ENCODE results near the gene TBC1D5.

TBC1D5 gene

GRCh38 chr3:17149076-17149475 is 593.4 kb downstream of the TBC1D5 start:
- no peaks in the 10 kb centered on the region for H3K9me3 ChIP-seq (ENCODE audit: control insufficient read depth, insufficient read depth, low read length)
- no peaks in the 10 kb centered on the region for H3K27me3 ChIP-seq (ENCODE audit: control insufficient read depth, insufficient read depth, low read length)
- H3K27ac ChIP-seq (ENCODE audit: low read length) = no peak overlapping the region
- H3K4me3 ChIP-seq (ENCODE audit: low read length) = no peak overlapping the region
- H3K4me1 ChIP-seq (ENCODE audit: control insufficient read depth, insufficient read depth, low read length) = no peaks in the 10 kb centered on the region; the same call in 1 of the 2 replicates
- no peak for DNase-seq (ENCODE audit: low read depth, low spot score)
- no CpG with 5 or more reads among the region's 9 CpGs for WGBS (ENCODE audit: insufficient coverage, insufficient read length)
- H3K36me3 ChIP-seq (ENCODE audit: control insufficient read depth, insufficient read depth, low read length) = 0 out of 2 replicates have a peak, but pooled peaks cover 2% of the 10 kb centered on the region

GRCh38 chr3:17144665-17144993 is 597.8 kb downstream of the TBC1D5 start:
- DNase-seq (ENCODE audit: low read depth, low spot score) = no peak
- Histone ChIP-seq H3K27ac (ENCODE audit: low read length) (no peak overlapping the region), H3K4me3 (ENCODE audit: low read length) (no peak overlapping the region), H3K9me3 (ENCODE audit: control insufficient read depth, insufficient read depth, low read length) (no peaks in the 10 kb centered on the region), H3K27me3 (ENCODE audit: control insufficient read depth, insufficient read depth, low read length) (no peaks in the 10 kb centered on the region), H3K4me1 (ENCODE audit: control insufficient read depth, insufficient read depth, low read length) (no peaks in the 10 kb centered on the region; the same call in 1 of the 2 replicates), H3K36me3 (ENCODE audit: control insufficient read depth, insufficient read depth, low read length) (no peaks in the 10 kb centered on the region)
- no CpG with 5 or more reads among the region's 7 CpGs for WGBS (ENCODE audit: insufficient coverage, insufficient read length)

GRCh38 chr3:17143893-17144664 is 598.4 kb downstream of the TBC1D5 start:
- Histone ChIP-seq H3K9me3 (ENCODE audit: control insufficient read depth, insufficient read depth, low read length) (no peaks in the 10 kb centered on the region), H3K4me3 (ENCODE audit: low read length) (no peak overlapping the region), H3K36me3 (ENCODE audit: control insufficient read depth, insufficient read depth, low read length) (no peaks in the 10 kb centered on the region), H3K27me3 (ENCODE audit: control insufficient read depth, insufficient read depth, low read length) (no peaks in the 10 kb centered on the region), H3K4me1 (ENCODE audit: control insufficient read depth, insufficient read depth, low read length) (no peaks in the 10 kb centered on the region; the same call in 1 of the 2 replicates), H3K27ac (ENCODE audit: low read length) (no peak overlapping the region)
- no peak for DNase-seq (ENCODE audit: low read depth, low spot score)
- no CpG with 5 or more reads among the region's 10 CpGs for WGBS (ENCODE audit: insufficient coverage, insufficient read length)

GRCh38 chr3:17142516-17142915 is 599.9 kb downstream of the TBC1D5 start:
- Histone ChIP-seq H3K27ac (ENCODE audit: low read length) (no peak overlapping the region), H3K9me3 (ENCODE audit: control insufficient read depth, insufficient read depth, low read length) (no peaks in the 10 kb centered on the region), H3K27me3 (ENCODE audit: control insufficient read depth, insufficient read depth, low read length) (no peaks in the 10 kb centered on the region), H3K36me3 (ENCODE audit: control insufficient read depth, insufficient read depth, low read length) (no peaks in the 10 kb centered on the region), H3K4me1 (ENCODE audit: control insufficient read depth, insufficient read depth, low read length) (no peaks in the 10 kb centered on the region; the same call in 1 of the 2 replicates), H3K4me3 (ENCODE audit: low read length) (no peak overlapping the region)
- DNase-seq (ENCODE audit: low read depth, low spot score) = no peak
- WGBS (ENCODE audit: insufficient coverage, insufficient read length) = no CpG with 5 or more reads among the region's 10 CpGs

GRCh38 chr3:17141699-17142098 is 600.7 kb downstream of the TBC1D5 start:
- Histone ChIP-seq H3K27ac (ENCODE audit: low read length) (no peak overlapping the region), H3K27me3 (ENCODE audit: control insufficient read depth, insufficient read depth, low read length) (no peaks in the 10 kb centered on the region), H3K9me3 (ENCODE audit: control insufficient read depth, insufficient read depth, low read length) (no peaks in the 10 kb centered on the region), H3K36me3 (ENCODE audit: control insufficient read depth, insufficient read depth, low read length) (no peaks in the 10 kb centered on the region), H3K4me1 (ENCODE audit: control insufficient read depth, insufficient read depth, low read length) (no peaks in the 10 kb centered on the region; the same call in 1 of the 2 replicates), H3K4me3 (ENCODE audit: low read length) (no peak overlapping the region)
- no CpG with 5 or more reads among the region's 4 CpGs for WGBS (ENCODE audit: insufficient coverage, insufficient read length)
- DNase-seq (ENCODE audit: low read depth, low spot score) = no peak

- no CpG with 5 or more reads among the region's 13 CpGs for WGBS (ENCODE audit: insufficient coverage, insufficient read length)
- Histone ChIP-seq H3K36me3 (ENCODE audit: control insufficient read depth, insufficient read depth, low read length) (no peaks in the 10 kb centered on the region), H3K27ac (ENCODE audit: low read length) (no peak overlapping the region), H3K4me3 (ENCODE audit: low read length) (no peak overlapping the region), H3K27me3 (ENCODE audit: control insufficient read depth, insufficient read depth, low read length) (no peaks in the 10 kb centered on the region), H3K4me1 (ENCODE audit: control insufficient read depth, insufficient read depth, low read length) (no peaks in the 10 kb centered on the region; the same call in 1 of the 2 replicates), H3K9me3 (ENCODE audit: control insufficient read depth, insufficient read depth, low read length) (no peaks in the 10 kb centered on the region)
- DNase-seq (ENCODE audit: low read depth, low spot score) = no peak
These were observed 601.5 kb downstream of the TBC1D5 start for GRCh38 chr3:17140670-17141505.

- H3K27me3 ChIP-seq (ENCODE audit: control insufficient read depth, insufficient read depth, low read length) = no peaks in the 10 kb centered on the region
- WGBS (ENCODE audit: insufficient coverage, insufficient read length) = no CpG with 5 or more reads among the region's 7 CpGs
These were observed 604.0 kb downstream of the TBC1D5 start for GRCh38 chr3:17138246-17139039.

GRCh38 chr3:17137321-17137826 is 605.1 kb downstream of the TBC1D5 start:
- WGBS (ENCODE audit: insufficient coverage, insufficient read length) = no CpG with 5 or more reads among the region's 5 CpGs
- Histone ChIP-seq H3K4me3 (ENCODE audit: low read length) (no peak overlapping the region), H3K27ac (ENCODE audit: low read length) (no peak overlapping the region), H3K9me3 (ENCODE audit: control insufficient read depth, insufficient read depth, low read length) (no peaks in the 10 kb centered on the region), H3K4me1 (ENCODE audit: control insufficient read depth, insufficient read depth, low read length) (no peaks in the 10 kb centered on the region), H3K36me3 (ENCODE audit: control insufficient read depth, insufficient read depth, low read length) (no peaks in the 10 kb centered on the region), H3K27me3 (ENCODE audit: control insufficient read depth, insufficient read depth, low read length) (no peaks in the 10 kb centered on the region)
- no peak for DNase-seq (ENCODE audit: low read depth, low spot score)

More at GRCh38 chr3:17138246-17139039, 604.0 kb downstream of the TBC1D5 start:
- Histone ChIP-seq H3K27ac (ENCODE audit: low read length) (no peak overlapping the region), H3K9me3 (ENCODE audit: control insufficient read depth, insufficient read depth, low read length) (no peaks in the 10 kb centered on the region), H3K4me1 (ENCODE audit: control insufficient read depth, insufficient read depth, low read length) (no peaks in the 10 kb centered on the region; the same call in 1 of the 2 replicates), H3K36me3 (ENCODE audit: control insufficient read depth, insufficient read depth, low read length) (no peaks in the 10 kb centered on the region), H3K4me3 (ENCODE audit: low read length) (no peak overlapping the region)
- no peak for DNase-seq (ENCODE audit: low read depth, low spot score)

- H3K36me3 ChIP-seq (ENCODE audit: control insufficient read depth, insufficient read depth, low read length) = no peaks in the 10 kb centered on the region
- DNase-seq (ENCODE audit: low read depth, low spot score) = no peak
- no peaks in the 10 kb centered on the region for H3K9me3 ChIP-seq (ENCODE audit: control insufficient read depth, insufficient read depth, low read length)
- no peak overlapping the region for H3K4me3 ChIP-seq (ENCODE audit: low read length)
- no peak overlapping the region for H3K27ac ChIP-seq (ENCODE audit: low read length)
- no peaks in the 10 kb centered on the region for H3K4me1 ChIP-seq (ENCODE audit: control insufficient read depth, insufficient read depth, low read length)
- no peaks in the 10 kb centered on the region for H3K27me3 ChIP-seq (ENCODE audit: control insufficient read depth, insufficient read depth, low read length)
- WGBS (ENCODE audit: insufficient coverage, insufficient read length) = no CpG with 5 or more reads among the region's 11 CpGs
These were observed 606.2 kb downstream of the TBC1D5 start for GRCh38 chr3:17136136-17136721.

- Histone ChIP-seq H3K36me3 (ENCODE audit: control insufficient read depth, insufficient read depth, low read length) (no peaks in the 10 kb centered on the region), H3K9me3 (ENCODE audit: control insufficient read depth, insufficient read depth, low read length) (no peaks in the 10 kb centered on the region), H3K4me3 (ENCODE audit: low read length) (no peak overlapping the region), H3K27me3 (ENCODE audit: control insufficient read depth, insufficient read depth, low read length) (no peaks in the 10 kb centered on the region), H3K4me1 (ENCODE audit: control insufficient read depth, insufficient read depth, low read length) (no peaks in the 10 kb centered on the region), H3K27ac (ENCODE audit: low read length) (no peak overlapping the region)
- DNase-seq (ENCODE audit: low read depth, low spot score) = no peak
These were observed 606.7 kb downstream of the TBC1D5 start for GRCh38 chr3:17135696-17136095.

All from iPS DF 6.9 (cell line).